ENCODE results near the gene COL4A2. TPM values are rescaled to one million over a fixed set of nuclear protein-coding genes. Genes with fewer than 3 reads are reported as not detected.

The COL4A2 gene
- total and polyA plus RNA-seq, 4 donors: 8.0 to 45.2 (median 40.3) TPM

GRCh38 chr13:110352735-110353134 lies 45.7 kb downstream of the COL4A2 start (continued):
- no peak for TF ChIP-seq ATF3 (IDR thresholded peaks at IDR 0.05)
- TF ChIP-seq FOXA2 (IDR thresholded peaks at IDR 0.05): no peak
- TF ChIP-seq SP1 (IDR thresholded peaks at IDR 0.05): no peak
- TF ChIP-seq RAD21 (IDR thresholded peaks at IDR 0.05): no peak
- no peak for TF ChIP-seq GABPA (IDR thresholded peaks at IDR 0.05 in 1 of 2, conservative IDR thresholded peaks at IDR 0.05 in 1 of 2)
- TF ChIP-seq JUND (IDR thresholded peaks at IDR 0.05): no peak

- Histone ChIP-seq H3K4me1 (ENCODE audit: control insufficient read depth in 4 of 4, insufficient read depth in 4 of 4, low read length in 3 of 4) (no peaks in the 10 kb centered on the region), H3K9me3 (ENCODE audit: control insufficient read depth in 4 of 4, low read length in 3 of 4) (no peaks in the 10 kb centered on the region), H3K9ac (ENCODE audit: low read depth in 1 of 2, low read length in 2 of 2) (no peak overlapping the region), H3K27ac (ENCODE audit: low read depth in 1 of 2, low read length in 2 of 2) (no peak overlapping the region), H3K27me3 (ENCODE audit: control insufficient read depth in 4 of 4, insufficient read depth in 4 of 4, low read length in 3 of 4) (peaks cover 0 to 2% (median 0%) of the 10 kb centered on the region in 4 donors), H3K4me3 (ENCODE audit: low read depth in 1 of 3, low read length in 3 of 3) (no peak overlapping the region), H3K36me3 (ENCODE audit: control insufficient read depth in 4 of 4, insufficient read depth in 3 of 4, low read depth in 1 of 4, low read length in 3 of 4) (no peaks in the 10 kb centered on the region)
- TF ChIP-seq RXRA (IDR thresholded peaks at IDR 0.05): no peak
- DNase-seq (ENCODE audit: low spot score): no peak
- 85% methylated on average over 13 of the region's 13 CpGs for WGBS
These were observed 46.4 kb downstream of the COL4A2 start for GRCh38 chr13:110353339-110353977.

GRCh38 chr13:110354123-110354627 lies 47.1 kb downstream of the COL4A2 start:
- H3K4me1 ChIP-seq (ENCODE audit: control insufficient read depth in 4 of 4, insufficient read depth in 4 of 4, low read length in 3 of 4): no peaks in the 10 kb centered on the region
- TF ChIP-seq YY1 (IDR thresholded peaks at IDR 0.05) (no peak), MAX (IDR thresholded peaks at IDR 0.05) (no peak), HNF4G (IDR thresholded peaks at IDR 0.05) (no peak), ZBTB33 (IDR thresholded peaks at IDR 0.05) (no peak), CTCF (IDR thresholded peaks at IDR 0.05; ENCODE audit: low read depth, low read length, missing input control) (no peak), RAD21 (IDR thresholded peaks at IDR 0.05) (no peak), EGR1 (IDR thresholded peaks at IDR 0.05; ENCODE audit: low read depth in 2 of 2) (no peak), HNF4A (conservative IDR thresholded peaks at IDR 0.05) (no peak), JUND (IDR thresholded peaks at IDR 0.05) (no peak), ATF3 (IDR thresholded peaks at IDR 0.05) (no peak), REST (IDR thresholded peaks at IDR 0.05) (no peak), FOXA1 (IDR thresholded peaks at IDR 0.05) (no peak), NR2F2 (IDR thresholded peaks at IDR 0.05) (no peak), SP1 (IDR thresholded peaks at IDR 0.05) (no peak), TAF1 (conservative IDR thresholded peaks at IDR 0.05) (no peak), GABPA (IDR thresholded peaks at IDR 0.05 in 1 of 2, conservative IDR thresholded peaks at IDR 0.05 in 1 of 2) (no peak), RXRA (IDR thresholded peaks at IDR 0.05) (no peak)
- H3K9me3 ChIP-seq (ENCODE audit: control insufficient read depth in 4 of 4, low read length in 3 of 4): no peaks in the 10 kb centered on the region
- 79% methylated on average over 6 of the region's 6 CpGs for WGBS
- H3K27ac ChIP-seq (ENCODE audit: low read depth in 1 of 2, low read length in 2 of 2): no peak overlapping the region
- no peak overlapping the region for H3K9ac ChIP-seq (ENCODE audit: low read depth in 1 of 2, low read length in 2 of 2)
- H3K4me3 ChIP-seq (ENCODE audit: low read depth in 1 of 3, low read length in 3 of 3): no peak overlapping the region
- peaks cover 0 to 2% (median 0%) of the 10 kb centered on the region in 4 donors for H3K27me3 ChIP-seq (ENCODE audit: control insufficient read depth in 4 of 4, insufficient read depth in 4 of 4, low read length in 3 of 4)
- H3K36me3 ChIP-seq (ENCODE audit: control insufficient read depth in 4 of 4, insufficient read depth in 3 of 4, low read depth in 1 of 4, low read length in 3 of 4): no peaks in the 10 kb centered on the region
- no peak for DNase-seq (ENCODE audit: low spot score)

Measured in liver (tissue), 9 donors.